Kasumi-1 (cell line): Measurements from ENCODE around the gene ADAMTS12.

Experiments
- DNase-seq, 2 experiments: peaks; one replicate each; lab custom pipeline; 2025; lab: John Stamatoyannopoulos, UW

ADAMTS12 gene

GRCh38 chr5:33755231-33755630 is 136.6 kb downstream of the ADAMTS12 start:
- DNase-seq, result no peak

DNA sequence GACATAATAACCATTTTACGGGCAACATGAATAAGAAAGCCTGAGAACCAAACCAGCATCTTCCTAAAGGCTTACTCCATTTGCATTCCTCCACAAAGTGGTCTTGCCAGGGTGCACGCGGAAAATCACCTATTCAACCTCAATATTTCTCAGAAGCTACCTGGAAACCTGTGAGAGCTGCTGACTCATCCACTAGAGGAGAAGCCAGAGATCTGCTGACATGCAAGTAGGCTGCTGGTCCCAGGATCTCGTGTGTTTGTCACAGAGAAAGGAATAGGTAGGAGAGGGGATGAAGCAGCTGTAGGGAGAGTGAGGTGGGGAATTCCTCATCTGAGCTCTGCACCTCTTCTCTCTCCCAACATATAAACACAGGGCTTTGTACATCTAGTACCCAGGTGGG is 138.1 kb downstream of the ADAMTS12 start:
- no peak for DNase-seq

GRCh38 chr5:33748754-33749153 is 143.0 kb downstream of the ADAMTS12 start:
- DNase-seq, result no peak

- DNase-seq, result no peak
Observed at GRCh38 chr5:33745101-33745770, 146.6 kb downstream of the ADAMTS12 start.

- no peak for DNase-seq
Observed at GRCh38 chr5:33743099-33743498, 148.7 kb downstream of the ADAMTS12 start.

DNA sequence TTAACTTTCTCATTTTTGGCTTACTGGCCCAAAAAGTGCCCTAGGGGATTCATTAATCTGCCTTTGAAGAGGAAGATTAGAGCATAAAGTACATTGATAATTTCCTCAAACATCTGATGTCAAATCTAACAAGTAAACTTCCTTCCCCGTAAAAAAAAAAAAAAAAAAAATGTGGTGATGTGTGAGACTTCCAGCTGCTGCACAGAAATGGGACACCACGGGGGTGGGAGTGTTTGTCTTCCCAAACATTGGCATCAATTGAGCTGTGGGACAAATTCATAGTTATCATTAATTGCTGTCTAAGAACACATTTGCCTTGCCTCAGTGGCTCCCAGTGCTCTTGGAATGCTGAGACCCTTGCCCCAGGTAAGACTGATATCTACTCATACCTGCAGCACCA is 149.6 kb downstream of the ADAMTS12 start:
- DNase-seq, result no peak

DNA sequence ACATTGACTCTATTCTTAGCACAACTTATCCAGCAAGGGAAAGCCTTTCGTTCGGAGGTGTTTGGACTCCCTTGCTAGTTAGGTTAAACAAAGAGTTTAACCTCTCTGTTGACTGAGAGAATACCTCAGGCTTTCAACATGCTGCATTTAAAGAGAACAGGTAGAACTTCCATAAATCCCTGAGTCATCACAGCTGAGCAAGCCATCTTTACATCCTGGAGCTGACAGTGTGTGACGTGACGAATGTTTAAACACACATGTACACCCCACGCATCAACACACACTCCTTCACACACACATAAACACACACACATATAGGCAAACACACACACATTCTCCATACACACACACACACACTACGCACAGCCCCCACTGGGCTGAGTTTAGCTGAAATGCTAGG is 152.8 kb downstream of the ADAMTS12 start:
- no peak for DNase-seq

DNA sequence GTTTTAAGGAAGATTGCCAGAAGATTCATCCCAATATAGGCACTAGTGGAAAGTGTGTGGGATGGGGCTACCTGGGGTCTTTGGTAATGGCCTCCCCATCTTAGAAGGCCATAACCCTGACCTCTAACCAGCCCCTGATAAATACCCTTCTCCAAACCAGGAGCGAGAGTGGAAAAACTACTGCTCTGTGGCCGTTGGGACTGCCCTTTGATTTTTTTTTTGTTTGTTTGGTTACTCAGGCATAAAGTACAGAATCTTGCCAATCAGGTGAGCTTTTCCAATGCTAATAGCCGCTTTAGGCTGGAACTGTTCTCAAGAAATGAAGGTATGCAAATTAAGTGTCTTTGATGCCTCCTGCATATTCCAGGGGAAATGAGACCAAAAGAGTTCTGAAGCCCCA is 153.7 kb downstream of the ADAMTS12 start:
- DNase-seq, result no peak

GRCh38 chr5:33737697-33738096 is 154.1 kb downstream of the ADAMTS12 start:
- DNase-seq, result no peak

- DNase-seq, result no peak
Observed at GRCh38 chr5:33737284-33737683, 154.5 kb downstream of the ADAMTS12 start.

- DNase-seq, result no peak
Observed at GRCh38 chr5:33736510-33736909, 155.3 kb downstream of the ADAMTS12 start.

- no peak for DNase-seq
Observed at GRCh38 chr5:33735072-33735471, 156.7 kb downstream of the ADAMTS12 start.

- DNase-seq, result no peak
Observed at GRCh38 chr5:33734537-33734936, 157.3 kb downstream of the ADAMTS12 start.

- DNase-seq, result no peak
Observed at GRCh38 chr5:33733225-33733624, 158.6 kb downstream of the ADAMTS12 start.

GRCh38 chr5:33726422-33727165 is 165.2 kb downstream of the ADAMTS12 start:
- no peak for DNase-seq

- DNase-seq, result no peak
Observed at GRCh38 chr5:33725806-33726205, 166.0 kb downstream of the ADAMTS12 start.

DNA sequence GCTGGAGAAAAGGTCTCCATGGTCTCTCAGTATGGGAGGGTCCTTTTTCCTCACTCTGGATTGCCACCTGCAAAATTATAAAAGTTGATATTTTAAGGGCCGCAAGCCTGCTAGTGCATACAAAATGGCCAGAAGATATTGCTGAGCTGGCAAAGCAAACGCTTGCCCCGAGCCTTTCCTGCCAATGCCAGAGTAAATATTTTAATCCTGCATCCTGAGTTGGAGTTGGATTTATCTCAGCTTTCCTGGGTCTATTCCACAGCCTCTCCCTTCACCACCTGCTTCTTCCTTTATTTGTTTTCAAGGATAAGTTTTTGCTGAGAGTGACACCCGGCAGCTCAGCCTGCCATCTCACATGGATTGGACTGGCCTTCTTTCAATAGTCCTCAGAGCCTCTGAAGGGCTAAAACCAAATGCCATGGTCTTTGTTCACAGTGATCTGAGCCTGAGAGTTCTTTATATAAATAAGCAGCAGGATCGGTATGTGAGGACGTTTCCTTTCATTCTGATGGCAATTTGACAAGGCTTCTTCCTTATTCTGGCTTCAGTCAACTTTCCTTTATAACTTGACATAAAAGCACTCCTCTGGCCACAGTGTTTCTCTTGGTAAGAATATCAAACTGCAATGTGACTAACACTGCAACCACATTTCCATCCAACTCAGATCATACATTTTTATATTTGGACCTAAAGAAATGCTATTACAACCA is 170.1 kb downstream of the ADAMTS12 start:
- no peak for DNase-seq

GRCh38 chr5:33720176-33720575 is 171.6 kb downstream of the ADAMTS12 start:
- DNase-seq, result no peak

GRCh38 chr5:33719769-33720168 is 172.0 kb downstream of the ADAMTS12 start:
- no peak for DNase-seq

DNA sequence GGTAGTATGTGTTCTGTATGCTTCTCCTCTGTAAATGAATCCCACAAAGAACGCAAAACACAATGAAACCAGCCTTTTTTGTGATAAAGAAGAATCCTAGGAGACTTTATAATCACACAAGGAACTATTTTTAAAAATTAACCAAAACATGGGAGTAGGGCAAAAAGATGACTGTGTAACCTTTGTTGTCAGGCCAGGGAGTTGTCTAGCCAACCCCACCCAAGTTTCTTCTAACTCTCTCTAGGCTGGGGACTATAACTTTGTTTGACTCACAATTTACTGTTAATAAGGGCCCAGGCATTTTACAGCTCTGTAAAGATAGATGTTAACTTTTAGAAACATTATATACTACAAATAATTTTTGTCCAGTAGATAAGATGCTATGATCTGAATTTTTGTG is 176.1 kb downstream of the ADAMTS12 start:
- DNase-seq, result no peak

DNA sequence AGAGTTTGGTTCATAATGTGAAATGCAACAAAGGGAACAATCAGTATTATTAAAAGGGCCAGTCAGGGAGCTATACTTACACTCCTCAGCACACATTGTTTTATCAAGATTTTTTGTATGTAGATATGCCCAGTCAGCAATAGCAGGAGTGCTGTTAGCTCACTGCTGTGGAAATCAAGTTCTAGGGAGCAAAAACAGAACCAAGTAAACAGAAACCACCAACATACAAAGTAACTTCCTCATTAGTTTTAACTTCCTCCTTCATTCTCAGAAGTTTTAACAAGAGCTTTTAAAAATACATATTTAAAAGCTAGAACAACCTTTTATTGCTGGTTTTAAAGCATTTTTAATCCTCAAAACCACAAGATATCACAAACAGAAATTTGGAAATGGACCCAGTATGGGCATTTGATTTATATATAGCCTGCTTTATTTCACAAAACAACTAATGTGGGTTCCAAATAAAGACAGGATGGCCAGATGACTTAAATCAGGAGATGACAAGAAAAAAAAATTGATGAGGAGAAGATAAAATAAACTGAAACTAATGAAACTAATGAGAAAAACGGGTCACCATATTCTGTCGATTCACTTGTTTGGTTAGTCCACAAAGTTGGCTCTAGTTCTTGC is 178.5 kb downstream of the ADAMTS12 start:
- DNase-seq, result peak; percentile 62 to 82

GRCh38 chr5:33712664-33713063 is 179.1 kb downstream of the ADAMTS12 start:
- DNase-seq, result no peak
